BLaER1 (cell line): Measurements from ENCODE around the gene ITGBL1.

Experiments
- H3K27ac ChIP-seq: shearing (Covaris generic); formaldehyde crosslinking; 2 replicates; pipeline ENCODE4 v1.8.1; 2022
- H3K27me3 ChIP-seq: shearing (Covaris generic); formaldehyde crosslinking; 2 replicates; pipeline ENCODE4 v1.8.1; 2022
- H3K36me3 ChIP-seq: shearing (Covaris generic); formaldehyde crosslinking; 2 replicates; pipeline ENCODE4 v1.8.1; 2022
- H3K4me1 ChIP-seq: shearing (Covaris generic); formaldehyde crosslinking; 2 replicates; pipeline ENCODE4 v1.8.1; 2022
- H3K4me2 ChIP-seq: shearing (Covaris generic); formaldehyde crosslinking; 2 replicates; pipeline ENCODE4 v1.8.1; 2022
- H3K4me3 ChIP-seq: shearing (Covaris generic); formaldehyde crosslinking; 2 replicates; pipeline ENCODE4 v1.8.1; 2022
- H3K9ac ChIP-seq: shearing (Covaris generic); formaldehyde crosslinking; 2 replicates; pipeline ENCODE4 v1.8.1; 2022
- H3K9me3 ChIP-seq: shearing (Covaris generic); formaldehyde crosslinking; 2 replicates; pipeline ENCODE4 v1.8.1; 2022
- H4K20me1 ChIP-seq: shearing (Covaris generic); formaldehyde crosslinking; 2 replicates; pipeline ENCODE4 v1.8.1; 2022
- Cebpa-rat ChIP-seq: shearing (Covaris generic); IDR thresholded peaks from 2 replicates; pipeline ENCODE4 v1.8.1; 2022

ITGBL1 gene

DNA sequence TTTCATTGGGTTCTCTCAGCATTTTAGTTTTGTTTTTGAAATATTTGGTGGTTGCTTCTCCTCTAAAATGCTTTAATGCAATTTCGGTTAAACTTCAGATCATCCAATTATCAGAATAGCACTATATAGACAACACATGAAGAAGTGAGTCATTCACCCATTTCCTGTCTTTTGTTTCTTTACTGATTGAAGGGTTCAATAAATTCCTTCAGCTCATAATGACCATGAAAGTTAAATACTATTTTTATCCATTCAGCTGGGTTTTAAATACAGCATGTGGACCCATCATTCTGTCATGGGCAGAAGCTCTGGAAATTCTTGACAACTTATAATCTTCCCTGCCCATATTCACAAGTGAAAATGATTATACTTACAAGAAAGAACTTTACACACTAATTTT lies 187.2 kb downstream of the ITGBL1 start:
- TF ChIP-seq Cebpa-rat, result no peak
- Histone ChIP-seq H3K4me1 (no peaks in the 10 kb centered on the region), H3K27ac (no peak overlapping the region), H3K9ac (no peak overlapping the region), H3K36me3 (no peaks in the 10 kb centered on the region), H3K4me2 (no peak overlapping the region), H3K9me3 (no peaks in the 10 kb centered on the region), H3K4me3 (no peak overlapping the region), H3K27me3 (no peaks in the 10 kb centered on the region), H4K20me1 (no peaks in the 10 kb centered on the region)

DNA sequence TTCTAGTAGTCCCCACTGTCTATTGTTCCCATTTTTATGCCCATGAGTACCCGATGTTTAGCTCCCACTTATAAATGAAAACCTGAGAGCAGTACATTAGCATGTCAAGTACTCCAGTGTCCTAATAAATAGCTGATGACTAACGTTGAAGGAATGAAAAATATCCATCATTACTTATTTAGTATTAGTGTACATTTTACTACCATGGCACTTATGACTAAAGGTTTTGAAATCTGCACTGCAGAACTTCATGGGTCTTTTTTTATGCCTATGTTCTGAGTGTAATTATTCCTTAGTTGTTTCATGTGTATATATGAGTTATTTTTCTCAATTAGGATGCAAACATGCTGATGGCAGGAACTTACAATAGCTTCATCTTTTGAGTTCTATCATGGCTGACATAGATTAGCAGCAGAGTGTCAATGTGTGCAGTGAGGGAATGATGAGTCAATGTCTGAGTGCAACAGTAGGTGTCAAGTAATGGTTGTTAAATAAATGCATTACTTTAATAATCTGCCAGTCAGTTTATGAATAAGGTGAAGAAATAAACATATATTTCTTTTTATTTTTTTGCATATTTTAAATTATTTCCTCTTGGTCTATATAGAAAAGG lies 188.4 kb downstream of the ITGBL1 start:
- Histone ChIP-seq H3K9ac (no peak overlapping the region), H3K36me3 (no peaks in the 10 kb centered on the region), H3K9me3 (no peaks in the 10 kb centered on the region), H3K27ac (no peak overlapping the region), H3K4me1 (no peaks in the 10 kb centered on the region), H4K20me1 (no peaks in the 10 kb centered on the region), H3K27me3 (no peaks in the 10 kb centered on the region), H3K4me2 (no peak overlapping the region), H3K4me3 (no peak overlapping the region)
- TF ChIP-seq Cebpa-rat, result no peak

DNA sequence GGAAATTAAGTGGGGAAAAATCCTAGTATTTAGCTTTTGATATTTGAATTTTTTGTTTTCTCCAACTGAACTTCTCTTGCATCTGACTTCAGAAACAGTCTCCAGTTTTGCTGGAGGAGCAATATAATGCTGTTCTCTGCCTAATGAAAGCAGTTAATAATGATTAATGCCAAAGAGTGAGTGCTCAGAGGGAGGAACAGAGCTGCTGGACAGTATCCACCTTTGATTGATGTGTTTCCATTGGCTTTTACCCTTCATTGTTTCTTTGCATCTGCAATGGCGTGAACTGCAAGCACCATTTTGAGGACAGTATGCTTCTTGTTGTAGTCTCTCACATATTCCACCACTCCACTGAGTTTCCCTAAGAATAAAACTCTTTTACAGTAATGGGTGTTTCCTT lies 193.4 kb downstream of the ITGBL1 start:
- H3K27ac ChIP-seq, result no peak overlapping the region
- no peaks in the 10 kb centered on the region for H3K36me3 ChIP-seq
- no peak for TF ChIP-seq Cebpa-rat
- H3K4me3 ChIP-seq, result no peak overlapping the region
- no peaks in the 10 kb centered on the region for H3K9me3 ChIP-seq
- H3K27me3 ChIP-seq, result no peaks in the 10 kb centered on the region
- no peaks in the 10 kb centered on the region for H3K4me1 ChIP-seq
- no peaks in the 10 kb centered on the region for H4K20me1 ChIP-seq
- H3K9ac ChIP-seq, result no peak overlapping the region
- H3K4me2 ChIP-seq, result no peak overlapping the region

DNA sequence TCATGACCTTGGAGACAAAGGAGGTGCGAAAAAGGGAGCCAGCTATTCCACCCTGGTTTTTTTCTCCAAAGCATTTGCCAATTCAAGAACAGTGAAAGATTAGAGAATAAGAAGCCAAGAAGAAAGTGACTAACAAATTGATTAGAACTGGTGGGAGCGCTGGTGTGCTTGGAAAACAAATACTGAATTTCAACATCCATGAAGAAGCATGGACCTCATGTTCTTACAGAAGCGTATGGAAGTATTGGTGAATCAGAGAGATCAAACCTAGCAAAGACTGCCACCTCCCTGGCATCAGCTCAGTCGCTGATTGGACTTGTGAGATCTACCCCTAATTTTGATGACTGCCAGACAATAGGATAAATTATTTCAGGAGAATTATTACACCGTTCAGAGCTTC lies 195.3 kb downstream of the ITGBL1 start:
- no peak overlapping the region for H3K9ac ChIP-seq
- no peak overlapping the region for H3K4me2 ChIP-seq
- H3K36me3 ChIP-seq, result no peaks in the 10 kb centered on the region
- no peak overlapping the region for H3K27ac ChIP-seq
- H3K4me3 ChIP-seq, result no peak overlapping the region
- TF ChIP-seq Cebpa-rat, result no peak
- no peaks in the 10 kb centered on the region for H3K4me1 ChIP-seq
- H3K27me3 ChIP-seq, result no peaks in the 10 kb centered on the region
- H3K9me3 ChIP-seq, result no peaks in the 10 kb centered on the region
- H4K20me1 ChIP-seq, result no peaks in the 10 kb centered on the region

DNA sequence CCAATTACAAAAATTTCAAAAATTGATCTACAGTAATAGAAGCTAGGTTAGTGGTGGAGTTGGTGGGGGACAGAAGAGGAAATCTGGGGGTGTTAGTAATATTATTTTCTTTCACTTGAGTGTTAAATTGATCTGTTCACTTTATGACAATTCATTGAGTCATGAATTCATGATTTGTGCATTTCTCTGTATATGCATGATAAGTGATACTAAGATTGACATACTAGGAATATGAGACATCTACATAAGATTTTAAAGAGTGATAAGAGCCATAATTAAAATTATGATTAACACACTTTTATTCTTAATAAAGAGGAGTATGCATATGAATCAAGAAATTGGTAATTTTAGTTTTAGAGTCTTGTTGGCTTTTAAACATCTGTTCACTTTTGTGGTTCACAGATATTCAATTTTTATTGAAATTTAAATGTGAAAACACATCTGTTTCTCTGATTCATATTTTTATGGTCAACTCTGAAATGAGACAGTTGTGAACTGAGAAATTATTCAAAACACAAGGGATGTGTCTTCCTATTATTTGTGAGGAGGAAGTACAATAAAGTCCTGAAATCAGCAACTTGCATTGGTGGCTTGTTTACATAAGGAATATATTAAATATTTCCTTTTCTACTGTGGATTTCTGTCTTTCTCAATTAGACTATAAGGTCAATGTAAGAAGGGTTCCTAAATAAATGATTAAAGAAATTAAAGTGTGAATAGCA lies 196.5 kb downstream of the ITGBL1 start:
- H4K20me1 ChIP-seq, result no peaks in the 10 kb centered on the region
- no peak overlapping the region for H3K27ac ChIP-seq
- H3K9me3 ChIP-seq, result no peaks in the 10 kb centered on the region
- no peak overlapping the region for H3K4me3 ChIP-seq
- H3K27me3 ChIP-seq, result no peaks in the 10 kb centered on the region
- TF ChIP-seq Cebpa-rat, result no peak
- no peak overlapping the region for H3K4me2 ChIP-seq
- no peak overlapping the region for H3K9ac ChIP-seq
- no peaks in the 10 kb centered on the region for H3K4me1 ChIP-seq
- H3K36me3 ChIP-seq, result no peaks in the 10 kb centered on the region

DNA sequence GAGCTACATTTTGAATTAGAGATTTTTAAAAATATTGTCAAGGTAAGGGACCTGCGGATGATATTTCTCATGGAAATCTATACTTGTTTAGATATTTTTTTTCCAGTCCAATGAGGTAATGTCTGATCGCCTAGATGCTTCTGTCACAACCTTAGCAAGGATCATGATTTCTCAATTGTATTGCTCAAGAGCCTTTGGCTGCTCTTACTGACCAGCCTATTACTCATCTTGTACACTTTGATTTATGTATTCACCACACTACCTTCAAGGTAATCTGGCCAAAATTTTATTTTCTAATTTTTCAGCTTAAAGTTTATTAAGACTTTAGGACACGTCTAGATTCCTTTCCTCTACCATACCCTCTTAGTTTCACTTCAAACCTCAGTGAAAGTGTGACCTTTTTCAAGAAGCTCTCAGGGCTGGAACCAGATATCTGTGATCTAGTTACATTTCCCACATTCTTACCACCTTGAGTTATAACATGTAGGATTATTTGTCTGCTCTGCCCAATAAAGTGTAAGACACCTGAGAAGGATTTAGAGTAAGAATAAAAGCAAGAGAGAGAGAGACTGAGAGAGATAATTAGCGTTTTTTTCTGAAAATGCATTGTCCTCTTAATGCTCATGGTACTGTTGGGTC lies 197.1 kb downstream of the ITGBL1 start:
- H3K27ac ChIP-seq, result no peak overlapping the region
- H3K4me3 ChIP-seq, result no peak overlapping the region
- H3K9me3 ChIP-seq, result no peaks in the 10 kb centered on the region
- no peaks in the 10 kb centered on the region for H3K4me1 ChIP-seq
- no peaks in the 10 kb centered on the region for H3K36me3 ChIP-seq
- H3K4me2 ChIP-seq, result no peak overlapping the region
- H3K27me3 ChIP-seq, result no peaks in the 10 kb centered on the region
- H4K20me1 ChIP-seq, result no peaks in the 10 kb centered on the region
- TF ChIP-seq Cebpa-rat, result no peak
- H3K9ac ChIP-seq, result no peak overlapping the region

DNA sequence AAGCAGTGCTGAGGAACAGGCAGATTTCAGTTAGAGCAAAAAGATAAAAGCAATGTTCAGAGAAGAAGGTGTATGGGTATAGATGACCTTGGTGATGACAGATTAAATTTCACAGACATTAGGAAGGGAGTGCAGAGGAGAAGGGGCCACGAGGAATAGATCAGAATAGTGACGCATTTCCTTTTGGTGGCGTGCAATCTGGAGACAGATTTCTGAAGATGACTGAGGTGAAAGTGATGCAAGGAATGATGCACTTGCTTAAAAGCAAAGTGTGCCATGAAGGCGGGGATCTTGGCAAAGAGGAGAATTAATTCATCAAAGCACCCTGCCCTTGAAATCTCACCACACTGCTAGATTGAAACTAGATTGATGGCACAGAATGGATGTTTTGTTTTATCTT lies 202.4 kb downstream of the ITGBL1 start:
- no peak for TF ChIP-seq Cebpa-rat
- Histone ChIP-seq H3K9ac (no peak overlapping the region), H3K27ac (no peak overlapping the region), H3K4me3 (no peak overlapping the region), H4K20me1 (no peaks in the 10 kb centered on the region), H3K4me2 (no peak overlapping the region), H3K27me3 (no peaks in the 10 kb centered on the region), H3K36me3 (no peaks in the 10 kb centered on the region), H3K9me3 (no peaks in the 10 kb centered on the region), H3K4me1 (no peaks in the 10 kb centered on the region)

DNA sequence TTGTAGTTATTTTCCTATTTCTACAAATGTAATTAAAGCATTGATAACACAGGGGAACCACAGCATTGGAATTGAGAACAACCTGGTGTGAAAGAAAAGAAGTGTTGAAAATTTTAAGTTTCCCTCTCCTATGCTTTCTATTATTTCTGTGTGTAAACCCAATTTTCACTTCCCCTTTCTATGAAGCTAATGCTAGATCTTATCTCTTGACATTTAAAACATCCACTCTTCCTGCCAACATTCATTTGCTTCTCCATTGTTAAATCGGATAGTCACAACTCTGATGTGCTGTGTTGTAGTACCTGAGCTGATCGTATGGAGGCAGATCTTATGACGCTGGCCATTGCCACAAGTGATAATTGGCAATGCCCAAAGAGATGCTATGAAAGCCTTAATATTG lies 203.0 kb downstream of the ITGBL1 start:
- TF ChIP-seq Cebpa-rat, result no peak
- no peaks in the 10 kb centered on the region for H3K27me3 ChIP-seq
- no peak overlapping the region for H3K9ac ChIP-seq
- H3K4me2 ChIP-seq, result no peak overlapping the region
- H3K27ac ChIP-seq, result no peak overlapping the region
- H3K4me3 ChIP-seq, result no peak overlapping the region
- no peaks in the 10 kb centered on the region for H4K20me1 ChIP-seq
- no peaks in the 10 kb centered on the region for H3K36me3 ChIP-seq
- H3K9me3 ChIP-seq, result no peaks in the 10 kb centered on the region
- H3K4me1 ChIP-seq, result no peaks in the 10 kb centered on the region

DNA sequence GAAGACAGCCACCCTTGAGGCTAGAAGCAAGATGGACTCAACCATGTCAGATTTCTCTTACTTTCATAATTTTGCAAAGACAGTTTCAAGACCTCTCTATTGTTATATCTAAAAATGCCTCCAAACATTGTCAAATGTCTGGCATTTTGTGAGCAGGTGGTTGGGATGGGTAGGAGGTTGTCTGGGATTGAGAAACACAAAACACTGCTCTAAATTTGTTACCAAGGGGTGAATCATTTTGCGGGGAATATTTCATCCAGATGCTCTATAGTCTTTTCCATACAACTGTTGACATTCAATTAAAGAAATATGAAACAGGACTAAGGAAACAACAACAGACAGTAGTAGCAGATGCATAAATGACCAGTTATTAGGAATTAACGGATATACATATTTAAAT lies 208.2 kb downstream of the ITGBL1 start:
- no peaks in the 10 kb centered on the region for H3K9me3 ChIP-seq
- H3K4me3 ChIP-seq, result no peak overlapping the region
- H3K9ac ChIP-seq, result no peak overlapping the region
- H3K27ac ChIP-seq, result no peak overlapping the region
- no peak for TF ChIP-seq Cebpa-rat
- H3K4me1 ChIP-seq, result no peaks in the 10 kb centered on the region
- H3K27me3 ChIP-seq, result no peaks in the 10 kb centered on the region
- no peaks in the 10 kb centered on the region for H3K36me3 ChIP-seq
- no peaks in the 10 kb centered on the region for H4K20me1 ChIP-seq
- no peak overlapping the region for H3K4me2 ChIP-seq

DNA sequence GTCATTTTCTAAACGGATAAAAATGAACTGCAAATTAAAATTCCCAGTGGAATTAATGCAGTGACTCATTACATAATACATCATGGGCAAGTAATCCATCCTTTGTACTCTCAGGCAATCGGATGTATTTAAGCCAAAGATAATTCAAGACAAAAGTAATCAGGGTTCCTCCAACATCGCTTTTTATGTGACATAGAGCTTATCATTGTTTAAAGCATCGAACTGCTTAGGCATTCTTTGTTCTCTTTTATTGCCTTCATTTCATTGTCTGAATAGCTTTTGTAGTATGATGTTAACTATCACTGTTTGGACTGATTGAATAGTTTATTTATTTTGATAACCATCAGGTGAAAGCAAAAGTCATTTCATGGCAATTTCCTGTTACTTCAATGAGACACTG lies 209.4 kb downstream of the ITGBL1 start:
- H3K27me3 ChIP-seq, result no peaks in the 10 kb centered on the region
- no peaks in the 10 kb centered on the region for H3K4me1 ChIP-seq
- no peak overlapping the region for H3K27ac ChIP-seq
- no peaks in the 10 kb centered on the region for H3K9me3 ChIP-seq
- no peak overlapping the region for H3K9ac ChIP-seq
- H3K4me2 ChIP-seq, result no peak overlapping the region
- no peaks in the 10 kb centered on the region for H4K20me1 ChIP-seq
- no peaks in the 10 kb centered on the region for H3K36me3 ChIP-seq
- no peak for TF ChIP-seq Cebpa-rat
- no peak overlapping the region for H3K4me3 ChIP-seq
